DND-41 (cell line): ENCODE measurements around the gene CFAP20DC.

Source experiments
- ATAC-seq: fragments of 200-7000 bp; cut with Tn5 transposase; 3 replicates; pipeline ENCODE4 v1.9.1; 2021; ENCODE audit warnings: low read depth; ENCODE audit not compliant: insufficient read depth
- DNase-seq: peaks from one replicate; pipeline ENCODE4 v3.0.0-alpha.2; 2020
- H2AFZ ChIP-seq: 2 replicates; pipeline ENCODE4 v1.6.0; 2012; ENCODE audit warnings: low read depth, low read length
- H3K27ac ChIP-seq: 2 replicates; pipeline ENCODE4 v1.5.1; 2012; ENCODE audit warnings: low read length, inconsistent platforms
- H3K27me3 ChIP-seq: fragments of 200-600 bp; sonication (generic); 2 replicates; pipeline ENCODE4 v1.6.0; 2012; ENCODE audit warnings: low read length, mild to moderate bottlenecking, inconsistent platforms; ENCODE audit not compliant: insufficient read depth, poor library complexity
- H3K36me3 ChIP-seq: 2 replicates; pipeline ENCODE4 v1.5.1; 2012; ENCODE audit warnings: low read length, inconsistent platforms; ENCODE audit not compliant: insufficient read depth
- H3K4me1 ChIP-seq: 2 replicates; pipeline ENCODE4 v1.5.1; 2012; ENCODE audit warnings: mild to moderate bottlenecking, low read length; ENCODE audit not compliant: insufficient read depth
- H3K4me2 ChIP-seq: 2 replicates; pipeline ENCODE4 v1.6.0; 2012; ENCODE audit warnings: mild to moderate bottlenecking, moderate library complexity, low read length, inconsistent platforms; ENCODE audit not compliant: insufficient read depth
- H3K4me3 ChIP-seq, 2 experiments: fragments of 200-600 bp in 1 of 2; shearing (Covaris generic) in 1 of 2; 2 replicates each; pipeline ENCODE4 v1.5.1; 2012 to 2016; ENCODE audit warnings: inconsistent platforms in 2 of 2, low read length in 2 of 2, mild to moderate bottlenecking in 2 of 2, low read depth in 1 of 2, moderate library complexity in 1 of 2
- H3K79me2 ChIP-seq: 2 replicates; pipeline ENCODE4 v1.6.0; 2012; ENCODE audit warnings: low read length, inconsistent platforms; ENCODE audit not compliant: insufficient read depth
- H3K9ac ChIP-seq: 2 replicates; pipeline ENCODE4 v1.6.0; 2012; ENCODE audit warnings: low read depth, mild to moderate bottlenecking, inconsistent platforms, low read length, moderate library complexity
- H3K9me3 ChIP-seq: 2 replicates; pipeline ENCODE4 v1.5.1; 2012; ENCODE audit warnings: low read length, moderate library complexity, mild to moderate bottlenecking, inconsistent platforms; ENCODE audit not compliant: insufficient read depth, severe bottlenecking
- H4K20me1 ChIP-seq: 2 replicates; pipeline ENCODE4 v1.6.0; 2012; ENCODE audit warnings: low read length; ENCODE audit not compliant: insufficient read depth
- CTCF ChIP-seq: IDR thresholded peaks from 2 replicates; pipeline ENCODE4 v1.5.1; 2012; ENCODE audit warnings: borderline replicate concordance, low read length, moderate library complexity, mild to moderate bottlenecking; ENCODE audit not compliant: poor library complexity, severe bottlenecking; ENCODE audit errors: extremely low read depth
- EZH2 ChIP-seq: IDR thresholded peaks from 3 replicates; pipeline ENCODE4 v1.6.1; 2012; ENCODE audit warnings: borderline replicate concordance, low read depth, mild to moderate bottlenecking, moderate library complexity, low read length, inconsistent platforms; ENCODE audit not compliant: severe bottlenecking

CFAP20DC gene

GRCh38 chr3:58772462-58772861 is 277.4 kb downstream of the CFAP20DC start:
- Histone ChIP-seq H3K36me3 (no peaks in the 10 kb centered on the region), H3K4me3 (no peak overlapping the region), H4K20me1 (no peaks in the 10 kb centered on the region), H3K27ac (no peak overlapping the region), H3K27me3 (peaks cover 5% of the 10 kb centered on the region), H3K4me2 (no peak overlapping the region), H3K9ac (no peak overlapping the region), H3K79me2 (no peaks in the 10 kb centered on the region), H2AFZ (no peak overlapping the region), H3K9me3 (no peaks in the 10 kb centered on the region), H3K4me1 (no peaks in the 10 kb centered on the region)
- DNase-seq (no peak), ATAC-seq (no peak)
- TF ChIP-seq EZH2 = no peak
- TF ChIP-seq CTCF = no peak

GRCh38 chr3:58769065-58769464 is 280.8 kb downstream of the CFAP20DC start:
- no peak for DNase-seq
- Histone ChIP-seq H3K9ac (no peak overlapping the region), H3K27me3 (peaks cover 5% of the 10 kb centered on the region), H3K9me3 (peaks cover 6% of the 10 kb centered on the region), H3K27ac (no peak overlapping the region), H2AFZ (no peak overlapping the region), H3K79me2 (no peaks in the 10 kb centered on the region), H3K4me3 (no peak overlapping the region), H3K4me1 (no peaks in the 10 kb centered on the region), H3K36me3 (no peaks in the 10 kb centered on the region), H3K4me2 (no peak overlapping the region), H4K20me1 (no peaks in the 10 kb centered on the region)
- no peak for TF ChIP-seq CTCF
- no peak for TF ChIP-seq EZH2
- no peak for ATAC-seq

- no peak for DNase-seq
- Histone ChIP-seq H3K9ac (no peak overlapping the region), H3K36me3 (no peaks in the 10 kb centered on the region), H3K9me3 (peaks cover 9% of the 10 kb centered on the region), H3K27me3 (peaks cover 5% of the 10 kb centered on the region), H3K79me2 (no peaks in the 10 kb centered on the region), H4K20me1 (no peaks in the 10 kb centered on the region), H3K4me2 (no peak overlapping the region), H2AFZ (no peak overlapping the region), H3K4me1 (no peaks in the 10 kb centered on the region), H3K27ac (no peak overlapping the region), H3K4me3 (no peak overlapping the region)
- ATAC-seq = no peak
- TF ChIP-seq CTCF (no peak), EZH2 (no peak)
These were observed 283.1 kb downstream of the CFAP20DC start for GRCh38 chr3:58766587-58767282.
